GM19397 (cell line): ENCODE results near the gene ZNHIT2.
A peak's percentile ranks its signal among the peaks of the same experiment; 100 is the strongest.
"Not testable (repeated sequence)": the region's sequence is repeated elsewhere in the genome, so short reads cannot be mapped to it uniquely, and the experiment has no call there.

ENCODE experiments used
- ATAC-seq: cut with Tn5 transposase; IDR thresholded peaks from one replicate; pipeline ENCODE4 v1.9.1; 2021; ENCODE audit warnings: mild to moderate bottlenecking, moderate library complexity; ENCODE audit not compliant: unreplicated experiment

Gene ZNHIT2

DNA sequence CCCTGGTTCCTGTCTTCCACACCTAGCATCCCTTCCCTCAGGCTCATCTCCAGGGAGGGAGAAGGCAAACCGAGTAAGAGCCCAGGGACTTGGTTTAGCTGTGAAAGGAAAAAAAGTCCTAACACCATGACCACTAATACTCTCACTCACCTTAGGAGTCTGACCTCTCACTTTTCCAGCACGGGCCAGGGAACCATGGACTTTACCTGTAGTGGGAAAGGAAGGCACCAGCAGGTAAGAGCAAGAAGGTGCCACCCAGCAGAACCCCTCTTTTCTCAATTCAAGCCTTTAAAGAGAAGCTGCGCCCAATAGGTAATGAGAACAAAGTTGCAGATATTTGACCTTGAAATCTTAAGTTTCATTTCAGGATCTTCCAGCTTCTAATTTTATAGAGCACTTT is 3.3 kb upstream of the ZNHIT2 start:
- no peak for ATAC-seq

DNA sequence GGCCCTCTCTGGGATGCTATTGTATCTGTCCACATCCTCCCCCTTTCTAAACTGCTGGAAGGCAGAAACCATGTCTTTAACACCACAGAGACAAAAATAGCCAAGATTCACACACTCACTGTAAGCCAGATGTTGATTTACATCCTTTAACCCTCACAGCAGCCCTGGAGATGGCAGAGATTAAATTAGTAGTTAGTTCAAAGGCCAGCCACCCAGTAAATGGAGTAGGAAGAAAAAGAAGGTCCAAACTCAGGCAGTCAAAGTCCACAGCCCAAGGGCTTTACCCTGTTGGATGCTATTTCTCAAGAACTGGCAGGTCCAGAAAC is 2.1 kb upstream of the ZNHIT2 start:
- ATAC-seq: no peak

DNA sequence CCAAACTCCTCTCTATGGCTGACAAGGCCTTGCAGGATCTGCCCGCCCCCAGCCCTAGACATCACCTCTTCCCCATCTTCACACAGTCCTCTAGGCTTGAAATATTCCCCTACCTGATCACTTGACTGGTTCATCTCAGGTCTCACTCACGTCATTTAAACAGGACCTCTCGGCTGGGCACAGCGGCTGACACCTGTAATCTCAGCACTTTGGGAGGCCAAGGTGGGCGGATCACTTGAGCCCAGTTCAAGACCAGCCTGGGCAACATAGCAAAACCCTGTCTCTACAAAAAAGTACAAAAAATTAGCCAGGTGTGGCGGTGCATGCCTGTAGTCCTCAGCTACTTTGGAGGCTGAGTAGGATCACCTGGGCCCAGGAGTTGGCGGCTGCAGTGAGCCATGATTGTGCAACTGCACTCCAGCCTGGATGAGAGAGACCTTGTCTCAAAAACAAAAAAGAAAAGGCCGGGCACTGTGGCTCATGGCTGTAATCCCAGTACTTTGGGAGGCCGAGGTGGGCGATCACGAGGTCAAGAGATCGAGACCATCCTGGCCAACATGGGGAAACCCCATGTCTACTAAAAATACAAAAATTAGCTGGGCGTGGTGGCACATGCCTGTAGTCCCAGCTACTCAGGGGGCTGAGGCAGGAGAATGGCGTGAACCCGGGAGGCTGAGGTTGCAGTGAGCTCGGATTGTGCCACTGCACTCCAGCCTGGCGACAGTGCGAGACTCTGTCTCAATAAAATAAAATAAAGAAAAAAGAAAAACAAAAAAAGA is 1.6 kb upstream of the ZNHIT2 start:
- not testable (repeated sequence) for ATAC-seq

DNA sequence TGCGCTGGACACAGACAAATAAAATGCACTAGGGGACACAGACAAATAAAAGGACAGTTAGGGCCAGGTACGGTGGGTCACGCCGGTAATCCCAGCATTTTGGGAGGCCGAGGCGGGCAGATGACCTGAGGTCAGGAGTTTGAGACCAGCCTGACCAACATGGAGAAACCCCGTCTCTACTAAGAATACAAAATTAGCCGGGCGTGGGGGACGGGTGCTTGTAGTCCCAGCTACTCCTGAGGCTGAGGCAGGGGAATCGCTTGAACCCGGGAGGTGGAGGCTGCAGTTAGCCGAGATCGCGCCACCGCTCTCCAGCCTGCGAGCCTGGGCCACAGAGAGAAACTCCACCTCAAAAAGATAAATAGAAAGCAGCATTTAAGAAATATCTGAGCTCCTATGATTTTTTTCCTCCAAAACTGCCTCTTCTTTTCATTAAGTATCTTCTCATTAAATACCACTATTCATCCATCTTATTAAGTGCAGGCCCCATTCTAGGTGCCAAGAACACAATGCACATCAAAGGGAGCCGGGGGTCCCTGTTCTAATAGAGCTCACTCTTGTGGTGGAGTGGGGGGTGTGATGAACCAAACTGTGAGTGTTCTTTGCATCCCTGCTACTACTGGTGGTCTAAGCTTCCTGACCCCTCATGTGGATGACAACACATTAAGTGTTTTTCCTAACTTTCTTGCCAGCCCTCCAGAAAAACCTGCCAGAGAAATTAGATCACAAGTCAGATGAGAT is 766 bp upstream of the ZNHIT2 start:
- ATAC-seq: no peak

DNA sequence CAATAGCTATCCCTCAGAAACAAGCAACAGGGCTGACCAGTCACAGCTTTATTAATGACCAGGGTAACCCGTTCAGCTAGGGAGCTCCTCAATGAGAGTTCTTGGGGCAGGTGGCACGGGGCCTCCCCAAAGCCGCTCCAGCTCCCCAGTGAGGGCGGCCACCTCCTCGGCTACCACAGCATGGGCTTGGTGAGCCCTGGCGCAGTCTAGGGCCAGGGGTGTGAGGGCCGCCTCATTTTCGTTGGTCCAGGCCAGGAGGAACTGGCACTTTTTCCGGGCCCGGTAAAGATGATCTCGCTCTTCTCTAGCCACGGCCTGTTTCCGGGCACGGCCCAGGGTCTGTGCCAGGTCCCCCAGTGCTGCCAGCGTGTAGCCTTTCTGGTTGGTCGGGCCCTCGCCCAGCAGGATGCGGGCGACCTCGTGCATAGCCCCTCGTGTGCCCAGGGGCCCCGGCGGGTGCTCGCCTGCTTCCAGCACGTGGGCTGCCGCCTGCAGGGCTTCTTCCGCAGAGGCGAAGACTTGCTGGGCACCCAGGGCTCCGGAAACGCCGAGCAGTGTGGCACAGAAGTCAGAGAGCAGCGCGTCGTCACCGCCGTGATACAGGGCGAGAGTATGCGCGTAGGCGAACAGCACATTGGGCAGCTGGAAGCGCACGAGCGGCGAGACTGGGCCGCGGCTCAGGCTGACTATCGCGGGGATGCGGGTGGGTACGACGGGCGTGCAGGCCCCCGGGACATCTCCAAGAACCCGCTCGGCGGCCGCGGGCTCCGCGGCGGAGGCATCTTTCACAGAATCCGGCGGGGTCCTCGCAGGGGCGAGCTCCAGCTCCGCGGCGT is 913 bp downstream of the ZNHIT2 start:
- ATAC-seq: no peak

DNA sequence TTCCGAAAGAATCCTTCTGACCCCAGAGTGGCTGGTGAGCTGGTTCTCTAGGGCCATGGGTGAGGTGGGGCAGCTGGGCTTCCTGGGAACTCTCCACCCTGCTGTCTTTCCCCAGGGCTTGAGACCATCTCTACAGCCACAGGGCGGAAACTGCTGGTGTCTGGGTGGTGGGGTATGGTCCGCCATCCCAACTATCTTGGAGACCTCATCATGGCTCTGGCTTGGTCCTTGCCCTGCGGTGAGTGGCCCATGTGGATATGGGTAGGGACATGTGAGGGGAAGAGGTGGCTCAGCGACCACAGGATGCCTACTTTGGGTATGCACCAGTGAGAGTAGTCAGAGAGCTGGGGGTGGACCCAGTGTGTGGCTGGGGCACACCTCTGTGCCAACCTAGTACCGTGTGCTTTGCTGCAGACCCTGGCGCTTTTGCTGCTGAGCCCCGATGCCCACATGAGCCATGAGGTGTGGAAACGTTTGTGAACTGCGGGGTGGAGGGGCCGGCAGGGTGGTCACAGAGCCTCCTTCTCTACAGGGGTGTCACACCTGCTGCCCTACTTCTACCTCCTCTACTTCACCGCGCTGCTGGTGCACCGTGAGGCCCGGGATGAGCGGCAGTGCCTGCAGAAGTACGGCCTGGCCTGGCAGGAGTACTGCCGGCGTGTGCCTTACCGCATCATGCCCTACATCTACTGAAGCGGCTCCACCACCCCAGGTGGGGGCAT is 2.0 kb downstream of the ZNHIT2 start:
- no peak for ATAC-seq

DNA sequence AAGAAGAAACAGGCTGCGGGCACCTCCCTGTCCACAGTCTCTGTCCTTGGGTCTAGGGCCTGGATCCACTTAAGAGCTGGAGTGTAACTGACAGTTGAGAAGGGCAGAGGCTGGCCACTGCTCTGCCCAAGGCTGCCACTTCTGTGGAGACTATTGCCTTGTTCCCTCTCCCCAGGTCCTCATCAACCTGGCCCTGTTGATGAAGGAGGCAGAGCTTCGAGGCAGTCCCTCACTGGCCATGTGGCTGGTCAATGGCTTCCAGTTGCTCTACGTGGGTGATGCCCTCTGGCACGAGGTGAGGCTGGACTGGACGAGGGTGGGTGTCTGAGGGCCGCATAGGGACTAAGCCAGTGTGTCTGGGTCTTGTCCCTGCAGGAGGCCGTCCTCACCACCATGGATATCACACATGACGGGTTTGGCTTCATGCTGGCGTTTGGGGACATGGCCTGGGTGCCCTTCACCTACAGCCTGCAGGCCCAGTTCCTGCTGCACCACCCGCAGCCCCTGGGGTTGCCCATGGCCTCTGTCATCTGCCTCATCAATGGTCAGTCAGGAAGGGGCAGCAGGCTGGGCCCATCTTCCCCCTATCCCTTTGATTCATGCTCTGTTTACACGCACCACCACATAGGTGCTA is 2.8 kb downstream of the ZNHIT2 start:
- ATAC-seq: no peak

DNA sequence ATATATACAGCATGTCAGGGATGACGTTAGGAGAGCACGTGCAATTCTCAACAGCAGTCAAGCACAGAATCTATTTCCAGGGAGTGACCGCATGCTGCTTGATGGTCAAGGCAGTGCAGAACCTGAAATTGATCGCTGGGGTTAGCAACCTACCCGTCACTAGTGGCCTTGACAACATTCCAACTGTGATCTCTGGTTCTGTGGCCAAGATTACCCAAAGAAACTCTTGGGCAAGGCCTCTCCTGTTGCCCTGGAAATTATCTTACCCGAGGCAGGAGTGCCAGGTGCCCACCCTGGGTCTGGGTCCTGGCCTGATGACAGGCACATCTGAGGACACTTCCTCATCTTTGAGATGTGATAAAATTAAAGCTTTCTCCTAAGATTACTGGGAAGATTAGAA is 3.7 kb downstream of the ZNHIT2 start:
- no peak for ATAC-seq

DNA sequence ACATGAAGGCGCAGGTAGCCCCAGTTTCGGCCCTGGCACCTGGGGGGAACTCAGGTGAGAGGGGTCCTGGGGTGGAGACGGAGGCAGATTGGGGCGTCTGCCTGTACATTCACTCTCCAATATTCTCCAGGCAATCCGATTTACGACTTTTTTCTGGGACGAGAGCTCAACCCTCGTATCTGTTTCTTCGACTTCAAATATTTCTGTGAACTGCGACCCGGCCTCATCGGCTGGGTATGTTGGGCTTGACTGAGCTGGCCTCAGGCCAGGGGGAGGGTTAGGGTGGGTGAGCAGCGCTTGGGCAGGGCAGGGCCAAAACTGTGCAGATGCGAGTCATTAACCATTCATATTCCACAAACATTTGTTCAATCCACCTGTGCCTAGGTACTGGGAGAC is 4.1 kb downstream of the ZNHIT2 start:
- ATAC-seq: no peak

DNA sequence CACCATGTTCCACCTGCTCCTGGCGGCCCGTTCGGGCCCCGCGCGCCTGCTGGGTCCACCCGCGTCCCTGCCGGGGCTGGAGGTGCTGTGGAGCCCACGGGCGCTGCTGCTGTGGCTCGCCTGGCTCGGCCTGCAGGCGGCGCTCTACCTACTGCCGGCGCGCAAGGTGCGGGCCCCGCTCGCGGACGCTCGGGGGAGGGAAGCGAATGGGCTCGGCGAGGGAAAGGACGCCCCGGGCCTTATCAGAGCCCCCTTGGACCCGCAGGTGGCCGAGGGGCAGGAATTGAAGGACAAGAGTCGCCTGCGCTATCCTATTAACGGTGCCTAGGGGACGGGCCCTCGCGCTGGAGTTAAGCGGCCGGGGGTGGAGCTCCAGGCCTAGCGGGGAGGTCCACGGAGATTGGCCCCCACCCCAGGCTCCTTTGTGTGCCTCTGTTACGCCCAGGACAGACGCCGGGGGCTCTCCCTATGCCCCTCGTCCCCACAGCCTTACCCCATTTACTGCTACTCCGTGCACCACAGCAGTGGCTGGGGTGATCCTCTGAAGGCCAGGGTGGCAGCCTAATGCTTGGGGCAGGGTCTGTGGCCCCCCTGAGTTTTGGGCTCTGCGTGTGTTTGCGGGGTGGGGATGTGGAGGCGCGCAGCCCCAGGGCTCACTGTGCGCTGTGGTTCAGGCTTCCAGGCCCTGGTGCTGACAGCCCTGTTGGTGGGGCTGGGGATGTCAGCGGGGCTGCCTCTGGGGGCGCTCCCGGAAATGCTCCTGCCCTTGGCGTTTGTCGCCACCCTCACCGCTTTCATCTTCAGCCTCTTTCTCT is 4.7 kb downstream of the ZNHIT2 start:
- ATAC-seq: no peak

DNA sequence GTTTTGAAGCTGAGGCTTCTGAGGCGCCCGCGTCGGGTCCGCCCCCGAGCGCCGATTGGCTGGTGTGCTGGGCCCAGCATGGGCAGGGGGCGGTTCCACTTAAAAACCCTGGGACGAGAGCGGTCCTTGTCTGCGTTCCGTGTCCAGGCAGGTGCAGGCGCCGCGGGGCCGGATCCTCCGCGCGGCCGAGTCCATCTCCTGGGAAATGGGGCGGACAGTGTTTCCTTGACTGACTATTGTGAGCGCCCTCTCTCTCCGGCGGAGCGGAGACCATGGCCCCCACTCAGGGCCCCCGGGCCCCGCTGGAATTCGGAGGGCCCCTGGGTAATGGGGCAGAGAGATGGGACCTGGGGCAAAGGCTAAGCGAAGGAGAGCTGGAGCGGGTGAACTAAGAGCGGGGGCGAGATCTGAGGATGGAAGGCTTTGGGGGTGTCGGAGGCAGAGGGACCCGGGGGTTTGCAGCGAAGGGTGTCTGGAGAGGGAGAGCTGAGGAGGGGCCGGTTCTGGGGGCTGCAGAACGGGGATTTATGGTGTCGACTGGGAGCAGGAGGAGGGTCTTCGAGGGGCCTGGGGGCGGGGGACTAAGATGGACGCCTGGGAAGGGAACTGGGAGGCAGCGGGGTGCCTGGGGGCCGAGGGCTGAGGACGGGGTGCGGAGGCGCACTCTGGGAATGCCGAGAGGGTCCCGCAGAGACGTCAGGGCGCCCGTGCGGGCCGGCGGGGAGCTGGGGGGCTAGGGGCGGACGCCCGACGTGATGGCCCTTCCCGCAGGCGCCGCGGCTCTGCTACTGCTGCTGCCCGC is 5.6 kb downstream of the ZNHIT2 start, which contains the start of gene TM7SF2:
Gene TM7SF2, plus strand, starts transcription at position 129 of the 802 bp plus-strand sequence. Its CDS starts 144 bp downstream, at position 273.
- ATAC-seq: peak; percentile 69

DNA sequence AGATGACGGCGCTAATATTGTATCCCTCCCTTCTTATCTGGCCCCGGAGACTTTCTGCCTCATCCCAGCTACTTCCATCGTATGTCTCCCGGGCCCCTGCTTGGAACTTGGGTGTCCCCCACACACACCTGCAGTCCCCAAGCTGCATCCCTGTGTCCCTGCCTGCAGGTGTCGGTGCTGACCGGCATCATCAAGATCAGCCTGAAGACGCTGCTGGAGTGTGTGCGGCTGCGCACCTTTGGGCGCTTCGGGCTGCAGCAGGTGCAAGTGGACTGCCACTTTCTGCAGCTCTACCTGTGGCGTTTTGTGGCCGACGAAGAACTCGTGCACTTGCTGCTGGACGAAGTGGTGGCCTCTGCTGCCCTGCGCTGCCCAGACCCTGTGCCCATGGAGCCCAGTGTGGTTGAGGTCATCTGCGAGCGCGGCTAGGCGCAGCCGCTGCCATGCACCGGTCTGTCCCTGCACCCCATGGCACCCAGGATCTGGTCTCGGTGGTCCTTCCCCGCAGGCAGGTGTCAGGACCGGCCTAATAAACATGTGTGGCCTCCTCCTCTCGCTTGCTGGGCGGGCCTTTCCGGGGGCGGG is 6.2 kb downstream of the ZNHIT2 start:
- no peak for ATAC-seq

DNA sequence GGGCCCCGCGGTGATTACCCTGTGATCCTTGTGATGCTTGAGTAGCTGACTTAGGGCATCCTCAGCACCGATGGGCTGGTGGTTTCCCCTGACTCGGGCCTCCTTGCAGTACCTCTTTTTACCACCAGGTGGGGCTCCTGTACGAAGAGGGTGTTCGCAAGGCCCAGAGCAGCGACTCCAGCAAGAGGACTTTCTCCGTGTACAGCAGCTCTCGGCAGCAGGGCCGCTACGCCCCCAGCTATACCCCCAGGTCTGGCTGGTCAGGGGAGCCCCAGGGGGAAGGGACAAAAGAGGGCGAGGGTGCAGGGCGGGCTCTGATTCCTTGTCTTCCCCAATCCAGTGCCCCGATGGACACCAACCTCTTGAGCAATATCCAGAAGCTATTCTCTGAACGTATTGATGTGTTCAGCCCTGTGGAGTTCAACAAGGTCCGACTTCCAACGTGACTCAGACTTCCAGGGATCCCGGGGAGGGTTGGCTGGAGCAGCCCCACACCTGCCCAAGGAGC is 7.1 kb downstream of the ZNHIT2 start:
- no peak for ATAC-seq

DNA sequence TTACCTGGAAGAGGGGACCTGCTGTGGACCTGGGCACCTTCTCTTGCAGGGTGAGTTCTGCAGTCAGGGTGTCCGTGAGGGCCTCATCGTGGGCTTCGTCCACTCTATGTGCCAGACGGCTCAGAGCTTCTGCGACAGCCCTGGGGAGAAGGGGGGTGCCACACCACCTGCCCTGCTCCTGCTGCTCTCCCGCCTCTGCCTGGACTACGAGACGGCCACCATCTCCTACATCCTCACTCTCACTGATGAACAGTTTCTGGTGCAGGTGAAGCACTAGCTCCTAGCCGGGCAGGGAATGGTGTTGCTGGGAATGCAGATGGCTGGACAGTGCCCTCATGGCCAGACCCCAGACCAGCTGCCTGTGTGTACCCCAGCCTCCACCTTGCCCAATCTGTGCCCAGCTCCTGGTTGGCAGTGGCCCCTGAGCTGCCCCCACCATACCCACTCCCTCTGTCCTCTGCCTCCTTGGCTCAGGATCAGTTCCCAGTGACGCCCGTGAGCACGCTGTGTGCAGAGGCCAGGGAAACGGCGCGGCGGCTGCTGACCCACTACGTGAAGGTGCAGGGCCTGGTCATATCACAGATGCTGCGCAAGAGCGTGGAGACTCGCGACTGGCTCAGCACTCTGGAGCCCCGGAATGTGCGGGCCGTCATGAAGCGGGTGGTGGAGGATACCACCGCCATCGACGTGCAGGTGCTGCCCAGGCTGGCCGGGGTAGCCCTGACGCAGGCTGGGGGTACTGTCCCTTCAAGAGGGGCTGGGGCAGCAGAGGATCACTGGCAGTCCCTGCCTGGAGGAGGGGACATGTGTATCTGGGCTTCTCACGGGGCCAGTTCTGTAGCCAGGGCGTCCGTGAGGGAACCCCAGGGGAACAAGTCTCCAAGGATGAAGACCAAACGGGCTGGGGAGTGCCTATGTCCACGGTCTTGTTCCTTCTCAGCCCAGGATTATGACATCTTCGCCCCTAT is 8.0 kb downstream of the ZNHIT2 start:
- ATAC-seq: no peak

DNA sequence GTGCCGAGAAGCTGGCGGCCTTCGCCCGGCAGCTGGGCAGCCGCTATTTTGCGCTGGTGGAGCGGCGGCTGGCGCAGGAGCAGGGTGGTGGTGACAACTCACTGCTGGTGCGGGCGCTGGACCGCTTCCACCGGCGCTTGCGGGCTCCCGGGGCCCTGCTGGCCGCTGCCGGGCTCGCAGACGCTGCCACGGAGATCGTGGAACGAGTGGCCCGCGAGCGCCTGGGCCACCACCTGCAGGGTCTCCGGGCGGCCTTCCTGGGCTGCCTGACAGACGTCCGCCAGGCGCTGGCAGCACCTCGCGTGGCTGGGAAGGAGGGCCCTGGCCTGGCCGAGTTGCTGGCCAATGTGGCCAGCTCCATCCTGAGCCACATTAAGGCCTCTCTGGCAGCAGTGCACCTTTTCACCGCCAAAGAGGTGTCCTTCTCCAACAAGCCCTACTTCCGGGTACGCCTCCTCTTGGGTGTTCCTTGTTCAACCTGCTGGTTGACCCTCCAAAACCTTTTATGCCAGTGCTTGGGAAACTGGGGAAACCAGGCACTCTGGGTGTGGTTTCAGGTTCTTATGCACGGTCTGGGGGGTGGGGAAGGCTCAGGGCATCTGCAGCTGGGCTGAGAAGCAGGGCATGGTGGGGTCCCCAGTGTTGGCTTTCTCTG is 8.9 kb downstream of the ZNHIT2 start:
- ATAC-seq: no peak

DNA sequence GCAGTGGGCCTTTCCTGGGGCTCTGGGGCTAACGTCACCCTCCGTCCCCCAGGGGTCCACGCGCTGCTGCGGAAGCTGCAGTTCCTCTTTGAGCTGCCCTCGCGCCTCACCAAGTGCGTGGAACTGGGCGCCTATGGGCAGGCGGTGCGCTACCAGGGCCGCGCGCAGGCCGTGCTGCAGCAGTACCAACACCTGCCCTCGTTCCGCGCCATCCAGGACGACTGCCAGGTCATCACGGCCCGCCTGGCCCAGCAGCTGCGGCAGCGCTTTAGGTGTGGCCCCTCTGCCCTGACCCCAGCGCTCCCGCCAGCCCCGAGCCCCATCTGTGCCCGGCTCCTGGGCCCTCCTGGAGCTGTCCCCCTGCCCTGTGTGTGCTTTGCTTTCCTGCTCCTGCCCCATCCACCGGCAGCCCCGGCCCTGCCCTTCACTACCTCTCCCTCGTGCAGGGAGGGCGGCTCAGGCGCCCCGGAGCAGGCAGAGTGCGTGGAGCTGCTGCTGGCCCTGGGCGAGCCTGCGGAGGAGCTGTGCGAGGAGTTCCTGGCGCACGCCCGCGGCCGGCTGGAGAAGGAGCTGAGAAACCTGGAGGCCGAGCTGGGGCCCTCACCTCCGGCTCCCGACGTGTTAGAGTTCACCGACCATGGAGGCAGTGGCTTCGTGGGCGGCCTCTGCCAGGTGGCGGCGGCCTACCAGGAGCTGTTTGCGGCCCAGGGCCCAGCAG is 9.6 kb downstream of the ZNHIT2 start:
- ATAC-seq: no peak
